SH-SY5Y (cell line): Measurements from ENCODE around the gene TMEM30B.

Experiments
- GATA2 ChIP-seq: IDR thresholded peaks from 2 replicates; pipeline ENCODE4 v1.6.1; 2011; ENCODE audit warnings: mild to moderate bottlenecking, low read depth, low read length
- GATA3 ChIP-seq: IDR thresholded peaks from 2 replicates; pipeline ENCODE4 v1.6.1; 2011; ENCODE audit warnings: low read depth, mild to moderate bottlenecking, low read length, moderate library complexity

DNA sequence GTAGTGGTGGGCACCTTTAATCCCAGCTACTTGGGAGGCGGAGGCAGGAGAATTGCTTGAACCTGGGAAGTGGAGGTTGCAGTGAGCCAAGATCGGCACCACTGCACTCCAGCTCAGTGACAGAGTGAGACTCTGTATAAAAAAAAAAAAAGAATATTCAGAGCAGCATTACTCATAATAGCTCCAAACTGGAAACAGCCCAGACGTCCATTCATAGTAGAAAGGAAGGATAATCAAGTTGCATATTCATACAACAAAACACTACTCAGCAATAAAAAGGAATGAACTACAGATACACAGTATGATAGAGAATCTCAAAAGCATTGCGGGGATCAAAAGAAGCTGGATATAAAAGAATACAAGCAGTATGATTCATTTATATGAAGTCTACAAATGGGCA is 19.1 kb downstream of the TMEM30B start:
- TF ChIP-seq GATA3 (no peak), GATA2 (no peak)
